GM12874 (cell line): ENCODE measurements around the gene XYLT1.

Source experiments
- TF ChIP-seq, protein P1 (sequence below): IDR thresholded peaks from 2 replicates; pipeline ENCODE4 v1.5.1; 2011; ENCODE audit warnings: low read depth, mild to moderate bottlenecking, control low read depth, low read length, moderate library complexity; ENCODE audit not compliant: insufficient read depth

Gene XYLT1

DNA sequence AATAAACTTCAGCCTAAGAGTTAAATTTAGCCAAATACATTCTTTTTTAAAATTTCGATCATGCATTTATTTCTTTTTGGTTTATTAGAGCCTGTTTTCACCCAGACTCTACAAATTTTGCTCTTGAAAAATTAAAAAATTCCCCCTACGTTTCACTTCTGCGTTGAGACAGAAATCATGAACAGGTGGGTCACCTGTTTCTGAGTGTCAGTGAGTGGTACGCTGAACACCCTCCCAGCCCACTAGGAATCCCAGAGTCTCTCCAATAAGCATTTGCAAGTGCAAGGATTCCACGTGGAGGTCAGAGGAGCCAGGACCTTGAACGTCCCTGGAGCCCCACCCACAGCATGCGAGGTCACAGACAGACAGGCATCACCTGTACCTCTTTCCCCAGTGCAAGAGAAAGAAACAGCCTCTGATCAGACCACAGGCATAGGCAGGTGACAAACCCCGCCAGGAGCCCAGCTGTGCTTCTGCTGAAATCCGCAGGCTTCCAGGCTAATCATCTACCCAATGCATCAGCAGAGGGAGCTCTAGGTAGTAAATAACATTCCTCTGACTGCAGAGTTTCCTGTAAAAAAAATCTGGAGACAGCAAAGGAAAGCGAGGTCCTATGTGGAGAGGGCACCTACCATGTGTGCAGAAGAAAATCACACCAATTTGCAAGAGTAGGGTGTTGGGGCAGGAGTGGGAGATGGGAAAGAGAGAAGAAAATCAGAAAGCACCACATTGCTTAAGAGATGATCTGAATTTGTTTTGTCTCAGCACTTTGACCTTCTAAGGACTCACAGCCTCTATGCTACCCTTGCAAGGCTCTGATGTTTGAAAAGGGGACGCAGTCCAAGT is 5.9 kb upstream of the XYLT1 start:
- TF ChIP-seq, protein P1, sequence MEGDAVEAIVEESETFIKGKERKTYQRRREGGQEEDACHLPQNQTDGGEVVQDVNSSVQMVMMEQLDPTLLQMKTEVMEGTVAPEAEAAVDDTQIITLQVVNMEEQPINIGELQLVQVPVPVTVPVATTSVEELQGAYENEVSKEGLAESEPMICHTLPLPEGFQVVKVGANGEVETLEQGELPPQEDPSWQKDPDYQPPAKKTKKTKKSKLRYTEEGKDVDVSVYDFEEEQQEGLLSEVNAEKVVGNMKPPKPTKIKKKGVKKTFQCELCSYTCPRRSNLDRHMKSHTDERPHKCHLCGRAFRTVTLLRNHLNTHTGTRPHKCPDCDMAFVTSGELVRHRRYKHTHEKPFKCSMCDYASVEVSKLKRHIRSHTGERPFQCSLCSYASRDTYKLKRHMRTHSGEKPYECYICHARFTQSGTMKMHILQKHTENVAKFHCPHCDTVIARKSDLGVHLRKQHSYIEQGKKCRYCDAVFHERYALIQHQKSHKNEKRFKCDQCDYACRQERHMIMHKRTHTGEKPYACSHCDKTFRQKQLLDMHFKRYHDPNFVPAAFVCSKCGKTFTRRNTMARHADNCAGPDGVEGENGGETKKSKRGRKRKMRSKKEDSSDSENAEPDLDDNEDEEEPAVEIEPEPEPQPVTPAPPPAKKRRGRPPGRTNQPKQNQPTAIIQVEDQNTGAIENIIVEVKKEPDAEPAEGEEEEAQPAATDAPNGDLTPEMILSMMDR, result peak; percentile 44; the same call in 1 of the 2 replicates

DNA sequence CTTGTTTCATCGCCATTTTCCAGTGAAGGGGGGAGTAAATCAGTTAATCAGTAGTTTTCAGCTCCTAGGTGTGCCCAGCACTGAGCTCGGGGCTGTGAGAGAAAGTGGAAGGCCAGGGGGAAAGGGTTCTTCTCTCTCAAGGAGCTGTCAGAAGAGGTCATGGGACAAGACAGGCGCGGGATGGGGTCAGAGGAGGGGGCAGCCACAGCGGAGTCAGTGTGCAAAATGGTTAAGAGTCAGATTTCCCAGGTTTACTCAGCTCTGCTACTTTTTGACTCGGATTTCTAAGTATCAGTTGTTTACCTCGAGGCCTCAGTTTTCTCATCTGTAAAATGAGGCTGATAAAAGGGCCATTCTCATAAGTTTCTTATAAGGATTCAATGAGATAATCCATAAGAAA is 4.3 kb upstream of the XYLT1 start:
- TF ChIP-seq, protein P1, result no peak

DNA sequence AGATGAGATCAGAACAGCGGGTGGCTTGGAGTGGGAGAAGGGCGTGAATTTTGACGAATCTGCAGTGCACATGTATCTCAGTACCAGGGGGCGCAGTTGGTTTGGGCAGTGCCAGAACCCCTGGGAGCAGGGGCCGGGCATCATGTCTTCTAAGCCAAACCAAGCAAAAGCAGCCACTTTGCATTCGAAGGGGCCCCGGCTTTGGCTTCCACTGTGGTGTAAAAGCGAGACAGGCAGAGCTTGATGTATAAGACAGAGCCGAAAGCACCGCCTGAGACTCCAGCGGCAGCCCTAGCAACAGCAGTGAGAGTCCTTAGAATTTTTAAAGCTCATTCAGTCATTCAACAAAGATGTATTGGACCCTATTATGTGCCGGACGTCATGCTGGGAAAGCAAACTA is 3.8 kb upstream of the XYLT1 start:
- TF ChIP-seq, protein P1, result no peak

DNA sequence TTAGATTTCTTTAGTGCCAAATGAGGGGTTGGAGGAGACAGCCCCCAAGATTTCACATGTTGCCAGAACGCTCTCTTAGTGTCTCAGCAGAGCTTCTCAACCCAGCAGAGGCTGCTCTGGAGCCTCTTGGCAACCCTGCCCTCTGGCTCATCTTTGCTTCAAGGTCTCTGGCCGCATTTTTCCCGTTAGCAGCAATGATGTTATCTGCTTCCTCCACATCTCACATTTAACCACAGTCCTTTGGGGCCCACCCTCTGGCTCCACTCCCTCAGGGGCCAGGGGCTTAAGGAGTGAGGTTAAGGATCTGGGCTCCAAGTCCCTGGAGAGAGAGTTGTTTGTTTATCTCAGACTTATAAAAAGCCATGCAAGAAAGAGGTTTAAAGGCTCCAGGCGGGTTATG is 3.3 kb upstream of the XYLT1 start:
- TF ChIP-seq, protein P1, result no peak

DNA sequence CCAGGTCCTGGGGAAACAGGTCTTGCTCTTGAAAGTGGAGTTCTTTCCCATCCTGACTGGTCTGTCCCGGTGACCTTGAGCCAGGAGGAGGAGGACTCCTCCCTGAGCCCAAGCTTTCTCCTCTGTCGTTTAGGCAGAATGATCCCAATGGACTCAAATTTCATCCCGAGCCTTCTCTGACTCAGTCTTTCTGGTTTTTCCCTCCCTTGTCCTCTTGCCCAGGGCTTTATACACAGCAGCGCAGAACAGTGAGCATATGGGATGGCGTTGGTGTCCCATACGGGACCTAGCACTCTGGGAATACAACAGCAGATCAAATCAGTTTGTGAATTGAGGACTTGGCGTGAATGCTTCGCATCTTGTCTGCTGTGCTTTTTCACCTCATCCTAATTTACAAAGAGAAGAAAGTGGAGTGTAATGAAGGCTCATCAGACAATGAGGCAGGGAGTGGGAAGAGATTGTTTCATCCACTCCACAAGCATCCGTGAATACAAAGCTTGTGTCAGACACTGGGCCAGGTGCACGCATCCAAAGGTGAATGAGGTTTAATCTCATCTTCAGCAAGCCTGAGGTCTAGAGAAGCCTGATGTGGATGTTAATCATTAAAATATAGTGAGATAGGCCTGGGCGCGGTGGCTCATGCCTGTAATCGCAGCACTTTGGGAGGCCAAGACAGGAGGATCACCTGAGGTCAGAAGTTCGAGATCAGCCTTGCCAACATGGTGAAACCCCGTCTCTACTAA is 1.1 kb upstream of the XYLT1 start:
- TF ChIP-seq, protein P1, result no peak

DNA sequence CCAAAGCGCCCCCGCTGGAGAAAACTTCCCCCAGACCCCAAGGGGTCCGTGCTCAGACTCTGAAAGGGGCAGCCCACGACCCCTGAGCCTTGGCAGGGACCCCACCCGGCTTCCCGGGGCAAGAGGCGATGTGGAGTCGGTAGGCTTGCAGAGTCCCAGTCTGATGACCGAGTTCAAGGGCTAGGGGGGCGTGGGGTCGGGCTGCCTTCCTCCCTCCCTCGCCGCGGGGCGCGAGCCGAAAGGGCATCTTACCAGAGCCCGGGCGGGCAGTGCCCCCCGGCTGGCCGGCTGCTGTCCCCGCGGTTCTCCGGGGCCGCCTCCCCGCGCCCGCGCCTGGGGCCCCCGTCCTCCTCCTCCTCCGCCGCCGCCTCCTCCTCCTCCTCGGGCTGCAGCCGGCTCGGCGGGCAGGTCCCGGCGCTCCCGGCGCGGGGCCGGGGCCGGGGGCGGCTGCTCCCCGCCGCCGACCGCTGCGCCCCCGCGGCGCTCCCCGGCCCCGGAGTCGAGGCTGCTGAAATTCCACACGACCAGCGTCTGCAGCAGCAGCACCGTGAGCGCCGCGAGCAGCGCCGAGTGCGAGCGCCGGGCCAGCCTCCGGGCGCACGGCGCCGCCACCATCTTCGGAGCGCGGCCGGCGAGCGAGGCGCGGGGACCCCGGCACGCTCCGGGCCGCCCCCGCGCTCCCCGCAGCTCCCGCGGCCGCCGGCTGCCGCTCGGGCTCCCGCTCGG is 415 bp downstream of the XYLT1 start:
- TF ChIP-seq, protein P1, result no peak

DNA sequence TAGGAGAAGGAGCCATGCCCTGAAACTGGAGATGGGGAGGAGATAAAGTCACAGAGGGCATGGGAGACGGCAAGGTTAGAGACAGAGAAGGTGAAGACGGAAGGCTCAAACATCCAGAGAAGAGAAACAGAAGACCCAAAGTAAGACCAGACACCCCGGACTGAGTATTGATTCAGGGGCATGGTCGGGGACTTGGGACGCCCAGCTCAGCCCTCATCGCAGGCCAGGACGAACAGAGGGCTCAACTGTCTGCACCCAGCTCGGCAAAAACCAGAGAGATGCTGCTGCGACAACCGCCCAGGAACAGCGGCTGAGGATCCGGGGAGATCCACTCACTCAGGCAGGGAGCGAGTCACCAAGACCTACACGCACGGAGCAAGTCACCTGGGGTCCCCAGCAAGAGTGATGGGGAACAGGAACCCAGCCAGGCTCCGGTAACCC is 999 bp downstream of the XYLT1 start:
- TF ChIP-seq, protein P1, result no peak
